IPS-18c (cell line): Measurements from ENCODE around the gene ACLY.
"Not testable (repeated sequence)": the region's sequence is repeated elsewhere in the genome, so short reads cannot be mapped to it uniquely, and the experiment has no call there.

Experiments
- H3K4me3 ChIP-seq: 2 replicates; pipeline ENCODE4 v1.7.0; 2013; ENCODE audit warnings: low read depth, mild to moderate bottlenecking, low read length, moderate library complexity; ENCODE audit not compliant: insufficient read depth
- H3K9me3 ChIP-seq: one replicate; pipeline ENCODE4 v1.6.1; 2013; ENCODE audit warnings: mild to moderate bottlenecking, low read length, moderate library complexity; ENCODE audit not compliant: control insufficient read depth, insufficient read depth

The ACLY gene

DNA sequence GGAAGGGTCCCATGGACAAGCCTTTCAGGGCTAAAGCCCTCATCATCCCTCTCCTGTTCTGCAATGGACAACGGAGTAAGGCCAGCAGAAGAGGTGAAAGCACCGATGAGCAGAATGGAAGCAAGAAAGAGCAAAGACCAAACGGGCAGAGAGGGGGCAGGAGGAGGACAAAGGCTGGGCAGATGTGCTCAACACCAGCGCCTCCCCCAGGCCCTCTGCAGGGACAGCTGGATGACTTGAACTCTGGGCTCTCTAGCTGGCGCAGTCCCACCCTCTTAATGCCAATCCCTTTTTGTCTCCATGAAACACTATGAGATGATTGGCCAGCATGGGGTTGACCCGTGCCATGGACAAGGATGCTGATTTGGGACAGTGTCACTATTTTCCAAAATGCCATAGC, 22.0 kb downstream of the ACLY start:
- Histone ChIP-seq H3K9me3 (no peaks in the 10 kb centered on the region), H3K4me3 (no peak overlapping the region)

- Histone ChIP-seq H3K4me3 (no peak overlapping the region), H3K9me3 (no peaks in the 10 kb centered on the region)
Measured at GRCh38 chr17:41895617-41896016, 23.1 kb downstream of the ACLY start.

DNA sequence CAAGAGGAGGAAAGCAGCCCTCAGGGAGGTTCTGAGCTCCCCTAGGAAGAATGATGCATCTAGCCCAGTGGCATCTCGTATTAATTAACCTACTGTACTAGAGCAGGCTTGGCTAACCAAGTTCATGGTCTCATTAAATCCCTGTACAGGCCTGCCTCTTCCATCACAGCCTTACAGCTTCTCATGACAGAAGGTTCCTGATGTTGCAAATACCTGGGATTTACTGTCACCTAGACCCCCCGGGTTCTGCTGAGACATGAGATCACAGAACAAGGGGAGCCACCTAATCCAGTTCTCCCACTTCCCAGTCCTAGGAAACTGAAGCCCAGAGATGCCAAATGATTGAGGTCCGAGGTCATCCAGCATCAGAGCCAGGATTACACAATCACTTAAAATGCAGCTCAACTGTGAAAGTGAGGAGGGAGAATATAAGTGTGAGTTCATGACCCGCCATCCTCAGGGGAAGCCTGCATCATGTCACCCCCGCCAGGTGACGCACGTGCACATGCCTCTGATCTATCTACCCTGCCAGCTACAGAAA, 23.9 kb downstream of the ACLY start:
- no peak overlapping the region for H3K4me3 ChIP-seq
- no peaks in the 10 kb centered on the region for H3K9me3 ChIP-seq

- no peaks in the 10 kb centered on the region for H3K9me3 ChIP-seq
- no peak overlapping the region for H3K4me3 ChIP-seq
Measured at GRCh38 chr17:41893384-41893783, 25.4 kb downstream of the ACLY start.

DNA sequence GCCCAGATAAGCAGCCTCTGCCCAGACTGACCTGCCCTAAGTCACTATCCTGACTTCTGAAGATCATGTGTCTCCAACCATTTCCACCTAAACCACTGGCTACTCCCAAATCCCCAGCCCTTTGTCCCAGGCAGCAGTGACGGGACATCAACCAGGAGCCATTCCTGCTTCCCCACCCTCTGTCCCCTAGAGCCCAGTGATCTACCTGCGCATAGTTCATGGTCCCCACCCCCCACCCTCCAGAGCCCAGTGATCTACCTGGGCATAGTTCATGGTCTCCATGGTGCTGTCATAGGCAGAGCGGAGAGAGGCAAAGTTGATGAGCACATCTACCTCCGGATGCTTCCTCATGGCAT, 26.8 kb downstream of the ACLY start:
- H3K4me3 ChIP-seq = no peak overlapping the region
- H3K9me3 ChIP-seq = no peaks in the 10 kb centered on the region

DNA sequence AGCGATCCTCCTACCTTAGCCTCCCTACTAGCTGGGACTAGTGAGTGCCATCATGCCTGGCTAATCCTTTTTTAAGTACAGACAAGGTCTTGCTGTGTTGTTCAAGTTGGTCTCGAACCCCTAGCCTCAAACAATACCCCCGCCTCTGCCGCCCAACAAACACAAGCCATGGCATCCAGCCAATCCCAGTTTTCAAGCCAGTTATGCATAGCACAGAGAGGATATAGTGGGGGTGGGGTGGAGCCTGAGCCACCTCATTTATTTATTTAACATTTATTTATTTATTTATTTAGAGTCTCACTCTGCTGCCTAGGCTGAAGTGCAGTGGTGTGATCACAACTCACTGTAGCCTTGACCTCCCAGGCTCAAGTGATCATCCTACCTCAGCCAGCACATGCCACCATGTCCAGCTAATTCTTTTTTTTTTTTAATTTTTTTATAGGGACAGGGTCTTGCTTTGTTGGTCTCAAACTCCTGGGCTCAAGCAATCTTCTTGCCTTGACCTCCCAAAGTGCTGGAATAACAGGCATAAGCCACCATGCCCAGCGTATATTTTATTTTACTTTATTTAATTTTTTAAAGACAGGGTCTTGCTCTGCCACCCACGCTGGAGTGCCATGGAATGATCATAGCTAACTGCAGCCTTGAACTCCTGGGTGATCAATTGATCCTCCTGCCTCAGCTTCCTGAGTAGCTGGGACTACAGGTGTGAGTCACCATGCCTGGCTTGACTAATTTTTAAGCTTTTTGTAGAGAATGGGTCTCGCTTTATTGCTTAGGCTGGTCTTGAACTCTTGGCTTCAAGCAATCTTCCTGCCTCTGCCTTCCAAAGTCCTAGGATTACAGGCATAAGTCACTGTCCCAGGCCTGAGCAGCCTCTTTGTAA, 27.4 kb downstream of the ACLY start:
- Histone ChIP-seq H3K4me3 (no peak overlapping the region), H3K9me3 (no peaks in the 10 kb centered on the region)

DNA sequence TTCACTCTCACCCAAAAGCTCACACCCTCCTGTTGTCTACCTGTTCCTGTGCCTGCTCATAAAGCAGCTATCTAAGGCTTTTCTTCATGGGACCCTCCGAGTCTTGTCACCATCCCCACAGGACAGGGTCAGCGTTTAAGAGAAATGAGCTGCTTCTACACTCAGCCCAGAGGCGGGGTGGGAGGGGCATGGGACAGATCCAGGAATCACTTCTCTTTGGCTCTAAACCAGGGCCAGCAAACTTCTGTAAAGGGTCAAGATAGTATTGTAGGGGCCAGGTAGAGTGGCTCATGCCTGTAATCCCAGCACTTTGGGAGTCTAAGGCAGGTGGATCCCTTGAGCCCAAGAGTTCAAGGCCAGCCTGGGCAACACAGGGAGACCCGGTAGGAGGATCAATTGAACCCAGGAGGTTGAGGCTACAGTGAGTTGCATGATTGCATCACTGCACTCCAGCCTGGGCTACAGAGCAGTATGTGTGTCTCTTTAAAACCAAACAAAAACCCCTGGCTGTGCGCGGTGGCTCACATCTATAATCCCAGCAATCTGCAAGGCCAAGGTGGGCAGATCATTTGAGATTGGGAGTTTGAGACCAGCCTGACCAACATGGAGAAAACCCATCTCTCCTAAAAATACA, 30.3 kb downstream of the ACLY start:
- no peak overlapping the region for H3K4me3 ChIP-seq
- no peaks in the 10 kb centered on the region for H3K9me3 ChIP-seq

- H3K4me3 ChIP-seq = no peak overlapping the region
- H3K9me3 ChIP-seq = no peaks in the 10 kb centered on the region
Measured at GRCh38 chr17:41885733-41886132, 33.0 kb downstream of the ACLY start.

DNA sequence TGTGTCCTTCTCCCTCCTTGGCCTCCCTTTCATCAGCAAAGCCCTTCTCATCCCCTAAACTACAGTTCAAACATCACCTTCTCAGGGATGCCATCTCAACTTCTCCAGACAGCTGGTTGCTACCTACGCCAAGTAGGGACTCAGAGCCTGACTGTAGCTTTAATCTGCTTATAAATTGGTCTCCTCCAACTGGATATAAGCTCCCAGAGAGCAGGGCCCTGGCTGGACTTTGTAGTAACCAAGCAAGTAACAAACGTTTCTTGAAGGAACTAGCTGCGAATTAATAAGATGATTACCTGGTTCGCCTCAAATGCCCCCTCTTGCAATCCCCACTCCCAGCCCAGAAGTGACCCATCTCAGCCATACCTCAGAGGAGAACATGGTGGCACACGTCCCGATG, 36.0 kb downstream of the ACLY start:
- no peak overlapping the region for H3K4me3 ChIP-seq
- peaks cover 2% of the 10 kb centered on the region for H3K9me3 ChIP-seq

GRCh38 chr17:41880130-41880529, 38.6 kb downstream of the ACLY start:
- H3K9me3 ChIP-seq = peaks cover 2% of the 10 kb centered on the region
- H3K4me3 ChIP-seq = no peak overlapping the region

- H3K9me3 ChIP-seq, H3K4me3 ChIP-seq: not testable (repeated sequence)
Measured at GRCh38 chr17:41874293-41874670, 44.5 kb downstream of the ACLY start.

GRCh38 chr17:41873559-41874292, 45.0 kb downstream of the ACLY start:
- peaks cover 2% of the 10 kb centered on the region for H3K9me3 ChIP-seq
- H3K4me3 ChIP-seq = no peak overlapping the region

- Histone ChIP-seq H3K9me3 (no peaks in the 10 kb centered on the region), H3K4me3 (no peak overlapping the region)
Measured at GRCh38 chr17:41871789-41872188, 47.0 kb downstream of the ACLY start.

- no peak overlapping the region for H3K4me3 ChIP-seq
- H3K9me3 ChIP-seq = no peaks in the 10 kb centered on the region
Measured at GRCh38 chr17:41870627-41871026, 48.1 kb downstream of the ACLY start.

- no peaks in the 10 kb centered on the region for H3K9me3 ChIP-seq
- H3K4me3 ChIP-seq = no peak overlapping the region
Measured at GRCh38 chr17:41870097-41870496, 48.7 kb downstream of the ACLY start.

- H3K9me3 ChIP-seq = no peaks in the 10 kb centered on the region
- no peak overlapping the region for H3K4me3 ChIP-seq
Measured at GRCh38 chr17:41869426-41869825, 49.3 kb downstream of the ACLY start.

DNA sequence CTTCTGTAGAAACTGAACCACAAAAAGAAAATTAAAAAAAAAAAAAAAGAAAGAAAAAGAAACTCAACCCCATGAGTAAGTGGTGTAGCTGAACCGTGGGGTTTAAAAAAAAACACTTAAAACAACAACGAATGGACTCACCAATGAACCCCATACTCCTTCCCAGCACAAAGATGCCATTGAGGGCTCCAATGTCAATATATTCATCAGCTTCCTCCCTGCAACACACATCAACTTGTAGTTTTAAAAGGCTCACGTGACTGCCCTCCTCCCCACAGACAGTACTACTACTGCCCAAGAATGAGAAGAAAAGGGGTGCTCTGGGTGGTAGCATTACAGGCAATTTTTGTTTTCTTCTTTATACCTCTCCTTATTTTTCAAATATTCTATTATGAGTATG, 50.2 kb downstream of the ACLY start:
- no peaks in the 10 kb centered on the region for H3K9me3 ChIP-seq

GRCh38 chr17:41865596-41865893, 53.2 kb downstream of the ACLY start:
- Histone ChIP-seq H3K9me3 (no peaks in the 10 kb centered on the region), H3K4me3 (peak overlapping the region; percentile 21)

More for the DNA sequence above, 50.2 kb downstream of the ACLY start:
- H3K4me3 ChIP-seq = no peak overlapping the region
